ENCODE measurements around the gene MAN1A1.

DNA sequence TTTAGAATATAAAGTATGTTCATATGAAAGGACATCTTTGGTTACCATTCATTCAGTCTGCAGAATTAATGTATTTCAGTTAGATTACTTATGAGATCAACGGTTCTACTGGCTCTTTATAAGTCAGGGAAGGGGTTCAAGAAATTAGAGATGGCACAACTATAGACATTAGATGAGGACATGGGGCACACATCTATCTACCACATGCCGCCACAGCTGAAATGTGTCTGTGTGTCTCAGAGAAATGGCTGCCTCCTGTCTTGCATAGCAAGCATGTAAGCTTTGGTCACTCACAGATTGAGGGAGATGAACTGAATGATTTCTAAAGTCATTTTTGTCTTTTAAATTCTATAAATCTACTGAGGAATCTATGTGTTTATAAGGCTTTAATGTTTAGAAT lies 142.2 kb downstream of the MAN1A1 start:
- no peak for TF ChIP-seq POLR2A (IDR thresholded peaks at IDR 0.05)
- TF ChIP-seq CTCF (IDR thresholded peaks at IDR 0.05), result no peak

All from esophagus squamous epithelium (tissue), 4 donors.